Common myeloid progenitor, CD34-positive (primary cell): ENCODE results near the gene TNFAIP2. TPM values are rescaled to one million over a fixed set of nuclear protein-coding genes. Genes with fewer than 3 reads are reported as not detected.
A peak's percentile ranks its signal among the peaks of the same experiment; 100 is the strongest.

ENCODE experiments used
- CTCF ChIA-PET: fragments of 350-600 bp; sonication (Branson Sonifier 250); formaldehyde crosslinking; loops from one replicate; lab custom pipeline; 2021; ENCODE audit warnings: antibody characterized with exemption; lab: Charles Lee
- POLR2A ChIA-PET: fragments of 350-600 bp; sonication (Branson Sonifier 250); formaldehyde crosslinking; loops from one replicate; lab custom pipeline; 2021; ENCODE audit warnings: antibody characterized with exemption; lab: Charles Lee
- DNase-seq, 3 donors: peaks; one replicate each; pipeline versions ENCODE4 v3.0.0 to v3.0.0-alpha.2; 2013
- H3K27ac ChIP-seq, 2 experiments: 1 replicate in 1 of 2; 2 replicates in 1 of 2; pipeline ENCODE4 v1.7.0; 2013; ENCODE audit warnings: inconsistent platforms in 2 of 2, low read length in 2 of 2, mild to moderate bottlenecking in 2 of 2, low read depth in 1 of 2, moderate library complexity in 1 of 2; ENCODE audit not compliant: severe bottlenecking in 2 of 2, insufficient read depth in 1 of 2, poor library complexity in 1 of 2
- H3K27me3 ChIP-seq, 5 experiments: replicated peaks in 2 of 5; 1 replicate in 3 of 5; 2 replicates in 2 of 5; pipeline versions ENCODE4 v1.6.1 to v1.7.0; 2013; ENCODE audit warnings: low read length in 4 of 5, mild to moderate bottlenecking in 2 of 5, moderate library complexity in 2 of 5, inconsistent platforms in 1 of 5; ENCODE audit not compliant: insufficient read depth in 5 of 5, control insufficient read depth in 4 of 5
- H3K36me3 ChIP-seq, 4 experiments: 1 replicate in 2 of 4; 2 replicates in 2 of 4; pipeline versions ENCODE4 v1.6.1 to v1.7.0; 2013; ENCODE audit warnings: low read length in 3 of 4, control low read depth in 1 of 4, mild to moderate bottlenecking in 1 of 4; ENCODE audit not compliant: control insufficient read depth in 4 of 4, insufficient read depth in 4 of 4
- H3K4me1 ChIP-seq, 4 experiments: 1 replicate in 3 of 4; 2 replicates in 1 of 4; pipeline versions ENCODE4 v1.6.1 to v1.7.1; 2013; ENCODE audit warnings: low read length in 3 of 4, mild to moderate bottlenecking in 3 of 4, control low read depth in 1 of 4, inconsistent platforms in 1 of 4, moderate library complexity in 1 of 4; ENCODE audit not compliant: control insufficient read depth in 4 of 4, insufficient read depth in 4 of 4; ENCODE audit errors: control extremely low read depth in 1 of 4
- H3K4me3 ChIP-seq, 7 experiments: 1 replicate in 4 of 7; 2 replicates in 3 of 7; pipeline versions ENCODE4 v1.5.1 to v1.7.0; 2013; ENCODE audit warnings: mild to moderate bottlenecking in 7 of 7, low read length in 6 of 7, moderate library complexity in 6 of 7, inconsistent platforms in 2 of 7, low read depth in 2 of 7, control low read depth in 1 of 7; ENCODE audit not compliant: insufficient read depth in 4 of 7, control insufficient read depth in 1 of 7; ENCODE audit errors: extremely low read depth in 1 of 7
- H3K9me3 ChIP-seq, 5 experiments: 1 replicate in 4 of 5; 2 replicates in 1 of 5; pipeline versions ENCODE4 v1.6.1 to v1.7.1; 2013; ENCODE audit warnings: low read length in 4 of 5, mild to moderate bottlenecking in 2 of 5, inconsistent platforms in 1 of 5, low read depth in 1 of 5, moderate library complexity in 1 of 5; ENCODE audit not compliant: control insufficient read depth in 4 of 5, insufficient read depth in 2 of 5; ENCODE audit errors: control extremely low read depth in 1 of 5
- WGBS: methylation state at CpG from one replicate; pipeline ENCODE4 v1.1.5; 2013; ENCODE audit not compliant: insufficient coverage; 5-methylcytosine and 5-hydroxymethylcytosine counted together
- polyA plus RNA-seq: library from polyadenylated mRNA; unstranded; fragments of 120-200 nt; gene quantifications from one replicate; pipeline ENCODE4 v1.2.1, GENCODE V29; 2013

TNFAIP2 gene
- polyA plus RNA-seq: 53.4 TPM

GRCh38 chr14:103122947-103123633, at the start of gene TNFAIP2:
Gene TNFAIP2 (plus strand): TSS chr14:103123461. CDS start chr14:103126458, 2,997 bp downstream.
- DNase-seq: peak in 2 of 3 donors; percentile 63 to 73
- peak within 1 kb of the TSS; percentile 19 to 80 (median 67) for H3K4me3 ChIP-seq
- no peaks in the 10 kb centered on the region for H3K27me3 ChIP-seq
- H3K4me1 ChIP-seq: peaks cover 10 to 73% (median 63%) of the 10 kb centered on the region in 4 experiments
- POLR2A ChIA-PET: no interaction called here
- WGBS: under 1% methylated on average over 44 of the region's 74 CpGs
- H3K9me3 ChIP-seq: no peaks in the 10 kb centered on the region
- H3K27ac ChIP-seq: peak within 1 kb of the TSS in 1 of 2 experiments; percentile 71
- CTCF ChIA-PET: interaction anchor here (1.6 kb wide), 1 partner anchor 18 kb away, joined by 12 read pairs; no protein-coding TSS in a partner anchor
- H3K36me3 ChIP-seq: peaks cover 0 to 22% (median 2%) of the 10 kb centered on the region in 4 experiments

- Histone ChIP-seq H3K36me3 (no peaks in the 10 kb centered on the region), H3K27ac (no peak overlapping the region), H3K4me3 (no peak overlapping the region), H3K27me3 (peaks cover 0 to 5% (median 4%) of the 10 kb centered on the region in 5 experiments), H3K4me1 (peaks cover 0 to 13% (median 6%) of the 10 kb centered on the region in 4 experiments), H3K9me3 (no peaks in the 10 kb centered on the region)
- WGBS: 85% methylated on average over 16 of the region's 21 CpGs
- POLR2A ChIA-PET: interaction anchor here (1.0 kb wide), 1 partner anchor 222 kb away, joined by 3 read pairs; no protein-coding TSS in a partner anchor
- CTCF ChIA-PET: interaction anchor here (0.6 to 1.8 kb wide), 12 partner anchors 8 to 381 kb away, joined by 3 to 11 read pairs (median 4); partner anchors contain the start of gene CDC42BPB
- DNase-seq: no peak
Measured at GRCh38 chr14:103073876-103074728, 49.2 kb upstream of the TNFAIP2 start.

- H3K9me3 ChIP-seq: no peaks in the 10 kb centered on the region
- ChIA-PET CTCF (interaction anchor here (0.6 to 1.8 kb wide), 14 partner anchors 9 to 382 kb away, joined by 3 to 11 read pairs (median 4); partner anchors contain the start of gene CDC42BPB), POLR2A (interaction anchor here (1.0 kb wide), 1 partner anchor 221 kb away, joined by 3 read pairs; no protein-coding TSS in a partner anchor)
- H3K27me3 ChIP-seq: peaks cover 0 to 7% (median 4%) of the 10 kb centered on the region in 5 experiments
- WGBS: 31% methylated on average over 19 of the region's 21 CpGs
- peak in 2 of 3 donors; percentile 26 to 43 for DNase-seq
- H3K4me1 ChIP-seq: peaks cover 0 to 13% (median 6%) of the 10 kb centered on the region in 4 experiments
- no peaks in the 10 kb centered on the region for H3K36me3 ChIP-seq
- peak overlapping the region in 3 of 7 experiments; percentile 33 to 64 (median 51) for H3K4me3 ChIP-seq
- H3K27ac ChIP-seq: no peak overlapping the region
Measured at GRCh38 chr14:103074729-103075367, 48.4 kb upstream of the TNFAIP2 start.

- Histone ChIP-seq H3K9me3 (peaks cover 0 to 4% (median 0%) of the 10 kb centered on the region in 5 experiments), H3K36me3 (no peaks in the 10 kb centered on the region), H3K4me3 (no peak overlapping the region), H3K27ac (no peak overlapping the region), H3K27me3 (peaks cover 0 to 34% (median 11%) of the 10 kb centered on the region in 5 experiments), H3K4me1 (peaks cover 0 to 13% (median 6%) of the 10 kb centered on the region in 4 experiments)
- POLR2A ChIA-PET: no interaction called here
- peak; percentile 90 to 96 (median 94) for DNase-seq
- CTCF ChIA-PET: interaction anchor here (1.2 to 1.7 kb wide), 5 partner anchors 9 to 385 kb away, joined by 3 to 9 read pairs (median 5); no protein-coding TSS in a partner anchor
- WGBS: 2% methylated on average over 5 of the region's 9 CpGs
Measured at GRCh38 chr14:103078420-103078749, 44.9 kb upstream of the TNFAIP2 start.

GRCh38 chr14:103078860-103079587, 44.2 kb upstream of the TNFAIP2 start:
- peaks cover 0 to 16% (median 7%) of the 10 kb centered on the region in 4 experiments for H3K4me1 ChIP-seq
- DNase-seq: no peak
- no peak overlapping the region for H3K27ac ChIP-seq
- peaks cover 0 to 4% (median 0%) of the 10 kb centered on the region in 5 experiments for H3K9me3 ChIP-seq
- WGBS: 91% methylated on average over 9 of the region's 11 CpGs
- H3K4me3 ChIP-seq: no peak overlapping the region
- H3K36me3 ChIP-seq: no peaks in the 10 kb centered on the region
- POLR2A ChIA-PET: no interaction called here
- CTCF ChIA-PET: interaction anchor here (0.9 to 1.7 kb wide), 10 partner anchors 8 to 385 kb away, joined by 3 to 9 read pairs (median 4); no protein-coding TSS in a partner anchor
- H3K27me3 ChIP-seq: peaks cover 0 to 38% (median 11%) of the 10 kb centered on the region in 5 experiments

GRCh38 chr14:103081951-103082350, 41.3 kb upstream of the TNFAIP2 start:
- 95% methylated on average over 2 of the region's 2 CpGs for WGBS
- H3K36me3 ChIP-seq: no peaks in the 10 kb centered on the region

More at GRCh38 chr14:103081951-103082350, 41.3 kb upstream of the TNFAIP2 start:
- ChIA-PET CTCF (no interaction called here), POLR2A (no interaction called here)
- no peak for DNase-seq
- peaks cover 0 to 4% (median 0%) of the 10 kb centered on the region in 5 experiments for H3K9me3 ChIP-seq
- H3K27me3 ChIP-seq: peaks cover 0 to 56% (median 12%) of the 10 kb centered on the region in 5 experiments
- peaks cover 0 to 11% (median 3%) of the 10 kb centered on the region in 4 experiments for H3K4me1 ChIP-seq
- H3K27ac ChIP-seq: no peak overlapping the region
- no peak overlapping the region for H3K4me3 ChIP-seq
